K562 (cell line): ENCODE data around the gene HSD17B8. TPM values are rescaled to one million over a fixed set of nuclear protein-coding genes. Genes with fewer than 3 reads are reported as not detected.
A peak's percentile ranks its signal among the peaks of the same experiment; 100 is the strongest.

Source experiments
- BCOR ChIP-seq: fragments of 450-650 bp; IDR thresholded peaks from 2 replicates; pipeline ENCODE4 v1.6.1; 2016
- CBFA2T2 ChIP-seq: fragments of 450-650 bp; conservative IDR thresholded peaks from 2 replicates; pipeline ENCODE4 v1.6.1; 2017; ENCODE audit warnings: mild to moderate bottlenecking
- COPS2 ChIP-seq: fragments of 450-650 bp; conservative IDR thresholded peaks from 2 replicates; pipeline ENCODE4 v1.6.1; 2016; ENCODE audit warnings: mild to moderate bottlenecking, moderate library complexity
- CREM ChIP-seq: IDR thresholded peaks from 2 replicates; pipeline ENCODE4 v1.6.1; 2014; ENCODE audit warnings: antibody characterized with exemption, low read depth
- CTBP1 ChIP-seq: fragments of 450-650 bp; IDR thresholded peaks from 2 replicates; pipeline ENCODE4 v1.6.1; 2016; ENCODE audit warnings: borderline replicate concordance
- ERF ChIP-seq: fragments of 450-650 bp; formaldehyde crosslinking; IDR thresholded peaks from 2 replicates; pipeline ENCODE4 v1.4.0; 2020; ENCODE audit warnings: mild to moderate bottlenecking, mixed read lengths
- HMG20A ChIP-seq: fragments of 450-650 bp; formaldehyde crosslinking; conservative IDR thresholded peaks from 2 replicates; pipeline ENCODE4 v1.4.0; 2020; ENCODE audit warnings: mild to moderate bottlenecking, mixed read lengths
- HMGN3 ChIP-seq: IDR thresholded peaks from 2 replicates; pipeline ENCODE4 v1.6.1; 2011; ENCODE audit warnings: borderline replicate concordance, low read depth, mild to moderate bottlenecking, mixed read lengths, low read length; ENCODE audit not compliant: insufficient read length; ENCODE audit errors: extremely low read depth
- HNRNPLL ChIP-seq: fragments of 200-400 bp; formaldehyde crosslinking; IDR thresholded peaks from 2 replicates; pipeline ENCODE4 v1.6.1; 2017; ENCODE audit warnings: low read length, low read depth, mild to moderate bottlenecking; ENCODE audit not compliant: poor library complexity, severe bottlenecking
- NCOA6 ChIP-seq: fragments of 450-650 bp; IDR thresholded peaks from 2 replicates; pipeline ENCODE4 v1.6.1; 2017; ENCODE audit warnings: mild to moderate bottlenecking
- NELFE ChIP-seq: IDR thresholded peaks from 2 replicates; pipeline ENCODE4 v1.6.1; 2011; ENCODE audit warnings: mild to moderate bottlenecking; ENCODE audit not compliant: insufficient read depth, insufficient read length
- PHF8 ChIP-seq: fragments of 200-600 bp; sonication (generic); IDR thresholded peaks from 2 replicates; pipeline ENCODE4 v1.6.1; 2012; ENCODE audit warnings: mixed run types, mild to moderate bottlenecking, inconsistent platforms, low read length, moderate library complexity, borderline replicate concordance
- POLR2A ChIP-seq: fragments of 450-650 bp; conservative IDR thresholded peaks from 2 replicates; pipeline ENCODE4 v1.6.1; 2016
- POLR2AphosphoS2 ChIP-seq: IDR thresholded peaks from 2 replicates; pipeline ENCODE4 v1.6.1; 2012; ENCODE audit warnings: low read length, improper control_type of control experiment
- POLR2H ChIP-seq: IDR thresholded peaks from 2 replicates; pipeline ENCODE4 v1.6.1; 2016; ENCODE audit warnings: missing genetic modification characterization, low read depth, mild to moderate bottlenecking, control low read depth, missing compliant biosample characterization, moderate library complexity
- POU5F1 ChIP-seq: fragments of 150-350 bp; IDR thresholded peaks from 2 replicates; pipeline ENCODE4 v1.6.1; 2014; ENCODE audit warnings: borderline replicate concordance, low read length, low read depth, mild to moderate bottlenecking; ENCODE audit not compliant: partially characterized antibody
- PPARD ChIP-seq: fragments of 250-450 bp; sonication (Bioruptor Pico); IDR thresholded peaks from 2 replicates; pipeline ENCODE4 v1.8.0; 2022; ENCODE audit warnings: inconsistent platforms, mild to moderate bottlenecking, moderate library complexity
- RCOR1 ChIP-seq, 2 experiments: IDR thresholded peaks; 2 replicates each; pipeline ENCODE4 v1.6.1; 2012; ENCODE audit warnings: low read depth in 2 of 2, low read length in 2 of 2, borderline replicate concordance in 1 of 2, improper control_type of control experiment in 1 of 2
- RFX1 ChIP-seq: fragments of 450-650 bp; IDR thresholded peaks from 2 replicates; pipeline ENCODE4 v1.6.1; 2016; ENCODE audit warnings: mild to moderate bottlenecking, moderate library complexity
- ZNF23 ChIP-seq: fragments of 250-450 bp; sonication (Bioruptor Pico); IDR thresholded peaks from 2 replicates; pipeline ENCODE4 v1.4.0; 2020; ENCODE audit warnings: mild to moderate bottlenecking
- ZNF436 ChIP-seq: fragments of 250-450, 450-650 bp; sonication (Bioruptor Pico); formaldehyde crosslinking; IDR thresholded peaks from 2 replicates; pipeline ENCODE4 v1.7.0; 2020; ENCODE audit warnings: mild to moderate bottlenecking
- ZNF75A ChIP-seq: fragments of 450-650 bp; formaldehyde crosslinking; IDR thresholded peaks from 2 replicates; pipeline ENCODE4 v1.4.0; 2020; ENCODE audit warnings: mild to moderate bottlenecking
- ZSCAN29 ChIP-seq: fragments of 450-650 bp; IDR thresholded peaks from 2 replicates; pipeline ENCODE4 v1.6.1; 2017
- polyA plus RNA-seq, 8 experiments: library from polyadenylated mRNA; depleted of rRNA in 4 of 8; stranded (reverse) in 5 of 8; unstranded in 3 of 8; fragments of >200 nt; fragmentation: Nextera tagmentation in 2 of 8; fragmentation: Illumina TruSeq in 1 of 8; extraction: Ambion mirVana in 2 of 8; extraction: Trizol in 1 of 8; gene quantifications; 2 replicates each; pipeline versions ENCODE4 v1.2.1 to v1.2.3, GENCODE V29; 2011 to 2014; ENCODE audit warnings: inconsistent platforms in 1 of 8, missing spikeins in 1 of 8
- total RNA-seq, 7 experiments: library from RNA; depleted of rRNA in 6 of 7; stranded (reverse); fragments of >200 nt in 6 of 7; fragmentation: Illumina TruSeq in 2 of 7; extraction: Trizol in 2 of 7; gene quantifications; 2 replicates each; pipeline versions ENCODE4 v1.2.1 to v1.2.3, GENCODE V29; 2011 to 2021; ENCODE audit warnings: low replicate concordance in 1 of 7
- TF ChIP-seq, protein P1 (sequence below), 2 experiments: fragments of 250-450 bp in 1 of 2; fragments of 450-650 bp in 1 of 2; sonication (Bioruptor Pico) in 1 of 2; IDR thresholded peaks; 2 replicates each; pipeline versions ENCODE4 v1.6.1 to v1.8.0; 2016 to 2021; ENCODE audit warnings: mild to moderate bottlenecking in 2 of 2, moderate library complexity in 2 of 2, missing compliant biosample characterization in 1 of 2, missing genetic modification characterization in 1 of 2
- TF ChIP-seq, protein P2 (sequence below): sonication (generic); formaldehyde crosslinking; IDR thresholded peaks from 2 replicates; pipeline ENCODE4 v1.8.0; 2022; ENCODE audit warnings: mild to moderate bottlenecking, missing genetic modification reagents
- TF ChIP-seq, protein P3 (sequence below): fragments of 450-650 bp; conservative IDR thresholded peaks from 2 replicates; pipeline ENCODE4 v1.6.1; 2016; ENCODE audit warnings: missing genetic modification characterization, low read depth, mild to moderate bottlenecking, control low read depth, missing compliant biosample characterization

The HSD17B8 gene
- total and polyA plus RNA-seq, 9 of the 15 experiments (the other 6 are each of a cell fraction or from before 2014, with no cell fraction given) = 3.7 to 35.2 (median 14.2) TPM

DNA sequence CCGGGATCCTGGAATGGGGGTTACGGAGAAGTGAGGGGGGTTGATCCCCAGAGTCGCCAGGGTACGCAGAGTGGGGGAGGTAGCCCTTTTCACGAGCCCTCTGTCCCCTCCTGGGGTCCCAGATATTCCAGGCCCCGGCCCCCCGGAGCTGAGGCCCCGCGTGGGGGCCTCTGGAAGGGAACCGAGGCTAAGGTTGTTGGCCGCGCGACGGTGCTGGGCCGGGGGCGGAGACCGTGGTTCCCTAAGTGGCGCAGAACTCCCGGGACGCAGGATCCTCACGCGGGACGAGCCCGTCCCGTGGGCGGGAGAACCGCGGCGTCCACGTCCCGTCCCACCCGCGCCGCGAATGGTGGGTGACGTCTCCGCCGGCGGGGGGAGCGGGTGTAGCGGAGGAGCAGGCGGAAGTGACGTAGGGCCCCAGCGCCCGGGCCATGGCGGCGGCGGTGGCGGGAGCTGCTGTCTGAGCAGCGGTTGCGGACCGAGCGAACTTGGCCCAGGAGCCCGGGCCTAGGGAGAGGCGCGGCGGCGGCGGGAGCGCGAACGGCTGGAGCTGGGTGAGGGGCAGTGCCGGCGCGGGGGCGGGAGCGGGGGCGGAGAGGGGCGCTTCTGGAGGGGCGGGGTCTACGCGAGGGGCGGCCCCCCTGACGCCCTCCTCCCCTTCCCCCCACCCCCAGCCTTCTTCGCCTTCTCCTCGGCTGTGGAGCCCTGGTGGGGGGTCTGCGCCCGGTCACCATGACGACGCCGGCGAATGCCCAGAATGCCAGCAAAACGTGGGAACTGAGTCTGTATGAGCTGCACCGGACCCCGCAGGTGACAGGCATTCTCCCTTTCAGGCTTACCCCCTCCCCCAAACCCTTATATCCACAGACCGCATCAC lies 3.9 kb downstream of the HSD17B8 start, which contains the start of gene RING1 (continued):
- TF ChIP-seq ZNF75A (CRISPR knock-in tag) (no peak), NCOA6 (no peak), BCOR (peak; percentile 59), CBFA2T2 (no peak), POLR2H (peak; percentile 69), ZNF23 (CRISPR knock-in tag) (no peak), ZNF436 (CRISPR knock-in tag) (no peak), ERF (CRISPR knock-in tag) (peak; percentile 94), POLR2AphosphoS2 (peak; percentile 68; the same call in 1 of the 2 replicates), POLR2A (peak; percentile 95), RCOR1 (IDR thresholded peaks at IDR 0.05; ENCODE audit: borderline replicate concordance in 1 of 2, low read depth in 2 of 2, low read length in 2 of 2) (0 out of 4 replicates have a peak, but pooled peaks of 1 of the 2 experiments have one; percentile 11), COPS2 (no peak), HMGN3 (peak; percentile 93), CTBP1 (peak; percentile 54; the same call in 1 of the 2 replicates), PPARD (CRISPR knock-in tag) (no peak), PHF8 (peak; percentile 97), RFX1 (peak; percentile 83), NELFE (no peak), HMG20A (CRISPR knock-in tag) (no peak), POU5F1 (no peak), CREM (peak; percentile 100), HNRNPLL (peak; percentile 41), ZSCAN29 (no peak)
- TF ChIP-seq, protein P1, sequence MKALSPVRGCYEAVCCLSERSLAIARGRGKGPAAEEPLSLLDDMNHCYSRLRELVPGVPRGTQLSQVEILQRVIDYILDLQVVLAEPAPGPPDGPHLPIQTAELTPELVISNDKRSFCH (CRISPR knock-in tag; IDR thresholded peaks at IDR 0.05) = no peak
- TF ChIP-seq, protein P1 (tag; IDR thresholded peaks at IDR 0.05) = peak; percentile 29; the same call in 1 of the 2 replicates
- TF ChIP-seq, protein P2, sequence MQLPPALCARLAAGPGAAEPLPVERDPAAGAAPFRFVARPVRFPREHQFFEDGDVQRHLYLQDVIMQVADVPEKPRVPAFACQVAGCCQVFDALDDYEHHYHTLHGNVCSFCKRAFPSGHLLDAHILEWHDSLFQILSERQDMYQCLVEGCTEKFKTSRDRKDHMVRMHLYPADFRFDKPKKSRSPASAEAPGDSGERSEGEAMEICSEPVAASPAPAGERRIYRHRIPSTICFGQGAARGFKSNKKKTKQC (CRISPR knock-in tag) = peak; percentile 61; the same call in 1 of the 2 replicates
- TF ChIP-seq, protein P3, sequence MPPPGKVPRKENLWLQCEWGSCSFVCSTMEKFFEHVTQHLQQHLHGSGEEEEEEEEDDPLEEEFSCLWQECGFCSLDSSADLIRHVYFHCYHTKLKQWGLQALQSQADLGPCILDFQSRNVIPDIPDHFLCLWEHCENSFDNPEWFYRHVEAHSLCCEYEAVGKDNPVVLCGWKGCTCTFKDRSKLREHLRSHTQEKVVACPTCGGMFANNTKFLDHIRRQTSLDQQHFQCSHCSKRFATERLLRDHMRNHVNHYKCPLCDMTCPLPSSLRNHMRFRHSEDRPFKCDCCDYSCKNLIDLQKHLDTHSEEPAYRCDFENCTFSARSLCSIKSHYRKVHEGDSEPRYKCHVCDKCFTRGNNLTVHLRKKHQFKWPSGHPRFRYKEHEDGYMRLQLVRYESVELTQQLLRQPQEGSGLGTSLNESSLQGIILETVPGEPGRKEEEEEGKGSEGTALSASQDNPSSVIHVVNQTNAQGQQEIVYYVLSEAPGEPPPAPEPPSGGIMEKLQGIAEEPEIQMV (tag) = peak; percentile 89
